GM12892 (cell line): ENCODE data around the gene SDK2.

Experiments
- DNase-seq: peaks from one replicate; pipeline ENCODE4 v3.0.0; 2011; ENCODE audit not compliant: insufficient read length
- FAIRE-seq: peaks from 2 replicates; lab custom pipeline; 2011; peaks lifted over from hg19 to GRCh38; lab: Jason Lieb, UNC
- POLR2A ChIP-seq: IDR thresholded peaks from 2 replicates; pipeline ENCODE4 v1.6.1; 2011; ENCODE audit warnings: low read depth, low read length, control low read depth
- POLR2AphosphoS5 ChIP-seq: IDR thresholded peaks from 2 replicates; pipeline ENCODE4 v1.6.1; 2011; ENCODE audit warnings: low read depth, low read length, control low read depth
- TAF1 ChIP-seq: IDR thresholded peaks from 2 replicates; pipeline ENCODE4 v1.6.1; 2011; ENCODE audit warnings: low read depth, mild to moderate bottlenecking, control low read depth, low read length, borderline replicate concordance

The SDK2 gene

DNA sequence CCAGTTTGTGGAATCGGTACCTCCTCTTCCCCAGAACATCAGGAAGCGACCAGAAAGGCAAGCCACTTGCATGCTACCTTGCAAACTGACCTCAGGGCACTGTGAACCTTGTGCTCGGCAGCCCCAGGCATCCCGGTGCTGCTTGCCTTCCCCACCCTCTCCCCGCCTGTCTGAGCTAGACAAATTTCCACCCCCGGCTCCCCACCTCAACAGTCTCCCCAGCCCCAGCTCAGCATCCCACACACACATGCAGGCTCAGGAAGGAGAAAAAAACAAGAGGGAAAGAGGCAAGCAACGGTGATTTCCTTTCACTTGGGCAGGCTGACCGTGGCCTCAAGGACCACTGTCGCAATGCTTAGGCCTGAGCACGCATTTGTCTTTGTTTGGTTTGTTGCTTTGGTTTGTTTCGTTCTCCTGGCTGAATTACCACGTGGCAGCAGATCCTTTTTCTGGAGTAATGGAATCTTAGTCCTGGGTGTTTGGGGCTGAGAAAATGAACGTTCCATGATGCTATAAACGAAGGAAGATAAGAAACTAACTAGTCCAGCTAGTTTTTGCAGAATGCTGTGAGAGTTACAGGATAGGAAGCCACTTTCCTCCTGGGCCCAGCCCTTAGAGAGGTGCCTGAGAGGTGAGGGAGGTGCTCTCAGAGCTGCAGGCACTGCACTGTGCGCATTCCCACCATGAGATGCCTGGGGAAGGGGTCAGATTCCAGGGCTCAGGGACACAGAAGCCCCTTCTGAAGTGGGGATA is 27.9 kb downstream of the SDK2 start:
- TF ChIP-seq POLR2AphosphoS5: no peak
- no peak for TF ChIP-seq POLR2A
- no peak for TF ChIP-seq TAF1
- FAIRE-seq (no peak), DNase-seq (no peak)

DNA sequence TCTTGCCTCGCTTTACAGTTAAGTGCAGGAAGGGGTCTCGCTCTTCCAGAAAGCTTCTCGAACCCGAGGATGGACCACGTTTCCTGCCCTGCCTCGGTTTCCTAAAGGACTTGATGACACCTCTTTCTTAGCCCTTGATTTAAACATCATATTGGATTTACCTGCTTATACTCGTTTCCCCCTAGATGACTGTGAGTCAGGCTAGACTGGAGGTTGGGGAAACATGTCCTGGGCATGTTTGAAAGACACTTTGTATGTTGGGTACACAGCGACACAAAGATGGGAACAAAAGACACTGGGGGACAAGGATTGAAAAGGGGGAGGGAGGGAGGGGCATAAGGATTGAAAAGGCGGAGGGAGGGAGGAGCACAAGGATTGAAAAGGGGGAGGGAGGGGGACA is 30.0 kb downstream of the SDK2 start:
- DNase-seq (no peak), FAIRE-seq (no peak)
- TF ChIP-seq TAF1: no peak
- no peak for TF ChIP-seq POLR2AphosphoS5
- TF ChIP-seq POLR2A: no peak

DNA sequence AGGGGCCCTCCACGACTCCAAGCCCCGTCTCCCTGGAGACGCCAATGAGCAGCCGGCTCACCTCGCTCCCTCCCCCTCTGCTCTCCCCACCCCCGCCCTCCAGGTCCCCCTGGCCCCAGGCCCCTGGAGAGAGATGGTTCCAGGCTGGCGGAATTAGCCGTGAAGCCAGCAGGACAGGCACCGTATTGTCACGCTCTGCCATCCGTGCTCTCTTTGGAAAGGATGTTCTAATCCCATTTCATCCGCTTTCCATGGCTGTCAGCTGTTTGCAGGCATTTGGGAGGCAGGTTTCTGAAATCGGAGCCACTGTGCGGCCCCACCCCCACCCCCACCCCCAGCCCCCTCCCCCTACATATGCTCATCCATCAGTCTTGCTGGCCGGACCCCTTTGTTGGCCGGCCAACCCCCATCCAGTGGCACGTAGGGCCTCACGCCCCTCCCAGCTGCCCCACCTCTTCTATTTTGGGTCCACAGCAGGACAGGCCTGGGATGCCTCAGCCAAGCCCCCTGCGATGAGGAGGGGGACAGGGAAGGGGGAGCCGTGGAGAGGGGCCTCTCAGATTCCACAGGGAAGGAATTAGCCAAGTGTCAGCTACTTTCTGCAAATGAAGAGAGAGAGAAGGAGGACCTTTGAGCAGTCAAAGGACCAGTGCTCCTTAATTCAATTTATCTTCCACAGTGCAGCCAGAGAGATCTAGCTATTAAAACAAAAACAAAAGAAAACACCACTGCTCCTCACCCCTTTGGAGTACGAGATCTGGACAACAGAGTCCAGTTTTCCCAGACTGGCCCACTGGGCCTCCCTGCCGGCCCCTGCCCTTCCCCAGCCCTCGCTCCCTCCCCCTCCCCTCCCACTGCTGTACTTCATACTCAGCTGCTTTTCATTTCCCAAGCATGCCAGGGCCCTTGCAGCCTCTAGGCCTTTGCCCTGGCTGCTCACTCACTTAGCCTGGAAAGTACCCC is 30.7 kb downstream of the SDK2 start:
- DNase-seq: no peak
- TF ChIP-seq POLR2AphosphoS5 (no peak), TAF1 (no peak), POLR2A (no peak)
- no peak for FAIRE-seq

GRCh38 chr17:73612031-73612472 is 32.2 kb downstream of the SDK2 start:
- TF ChIP-seq TAF1 (no peak), POLR2A (no peak), POLR2AphosphoS5 (no peak)
- DNase-seq: no peak
- FAIRE-seq: no peak

DNA sequence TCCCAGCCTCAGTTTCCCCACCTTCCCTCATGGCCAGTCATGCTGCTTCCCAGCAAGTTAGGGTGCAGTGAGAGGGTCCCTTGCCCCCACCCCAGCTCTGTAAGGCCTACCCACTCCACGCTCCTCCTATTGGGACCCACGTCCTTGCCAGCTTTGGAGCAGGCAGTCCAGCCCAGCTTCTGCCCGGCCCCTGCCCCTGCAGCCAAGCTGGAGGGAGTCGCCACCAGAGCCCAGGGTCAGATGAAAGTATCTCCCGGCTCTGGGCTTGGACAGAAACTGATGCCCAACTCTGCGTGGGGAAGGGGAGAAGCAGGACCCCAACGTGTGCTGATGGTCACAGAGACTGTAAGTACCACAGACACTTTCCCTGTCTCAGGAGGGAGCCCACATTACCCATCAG is 32.6 kb downstream of the SDK2 start:
- no peak for TF ChIP-seq TAF1
- TF ChIP-seq POLR2AphosphoS5: no peak
- no peak for TF ChIP-seq POLR2A
- no peak for FAIRE-seq

GRCh38 chr17:73610331-73610911 is 33.8 kb downstream of the SDK2 start:
- TF ChIP-seq POLR2AphosphoS5 (no peak), TAF1 (no peak), POLR2A (no peak)
- FAIRE-seq: no peak
- no peak for DNase-seq

More for the DNA sequence above, 32.6 kb downstream of the SDK2 start:
- no peak for DNase-seq

- FAIRE-seq (no peak), DNase-seq (no peak)
- no peak for TF ChIP-seq POLR2A
Measured at GRCh38 chr17:73609758-73610157, 34.5 kb downstream of the SDK2 start.

DNA sequence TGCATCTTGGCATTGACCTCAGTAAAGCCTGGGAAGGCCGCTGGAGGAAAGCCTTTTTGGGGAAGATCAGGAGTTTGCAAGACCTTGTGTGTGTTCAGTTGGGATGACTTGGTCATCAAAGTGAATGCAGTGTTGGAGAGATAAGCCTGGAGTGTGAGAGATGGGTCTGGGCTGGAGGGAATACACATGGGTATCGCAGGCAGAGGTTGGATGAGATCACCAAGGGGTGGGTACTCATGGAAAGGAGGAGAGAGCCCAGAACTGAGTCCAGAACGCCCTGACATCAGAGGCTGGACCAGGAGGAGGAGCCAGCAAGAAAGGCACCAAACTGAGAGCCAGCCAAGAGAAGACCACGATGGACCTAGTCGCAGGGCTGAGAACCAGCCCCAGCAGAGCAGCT is 35.2 kb downstream of the SDK2 start:
- DNase-seq (no peak), FAIRE-seq (no peak)
- TF ChIP-seq POLR2A (no peak), TAF1 (no peak), POLR2AphosphoS5 (no peak)

- FAIRE-seq: no peak
- no peak for DNase-seq
- no peak for TF ChIP-seq POLR2A
- TF ChIP-seq TAF1: no peak
Measured at GRCh38 chr17:73605444-73605843, 38.8 kb downstream of the SDK2 start.

DNA sequence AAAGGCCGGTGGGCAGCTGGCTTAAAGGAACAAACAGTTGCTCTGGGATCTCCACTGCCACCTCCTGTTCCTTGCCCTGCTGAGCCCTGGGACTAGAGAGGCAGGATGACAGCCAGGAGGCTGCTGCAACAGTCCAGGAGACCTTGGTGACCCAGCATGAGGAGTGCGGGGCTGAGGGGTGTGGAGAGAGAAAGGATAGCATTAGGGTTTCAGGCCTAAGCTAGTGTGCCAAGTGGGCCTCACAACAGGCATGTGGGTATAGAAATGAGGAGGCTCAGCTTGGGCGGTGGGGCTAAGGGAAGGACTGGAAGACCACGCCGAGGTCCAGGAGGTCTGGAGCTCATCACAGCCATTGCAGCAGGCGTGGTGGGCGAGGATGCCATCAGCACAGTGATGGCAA is 39.8 kb downstream of the SDK2 start:
- TF ChIP-seq POLR2A: no peak
- no peak for TF ChIP-seq POLR2AphosphoS5
- DNase-seq (no peak), FAIRE-seq (no peak)

DNA sequence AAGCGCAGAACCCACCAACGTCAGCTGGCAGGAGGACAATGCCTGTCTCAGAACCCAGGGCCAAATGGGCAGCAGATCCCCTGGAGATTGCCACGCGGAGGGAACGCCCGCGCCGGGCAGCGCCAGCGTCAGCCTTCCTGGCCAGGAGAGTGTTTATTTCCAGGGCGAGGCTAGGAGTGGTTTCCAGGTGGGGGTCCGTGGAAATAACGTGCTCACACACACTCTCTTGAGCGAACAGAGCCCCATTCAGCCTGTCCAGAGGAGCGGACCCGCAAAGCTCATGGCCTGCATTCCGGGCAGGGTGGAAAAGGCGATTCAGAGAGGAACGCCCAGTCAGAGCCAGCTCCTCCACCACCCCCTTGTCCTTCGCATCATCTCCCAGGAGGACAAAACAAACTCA is 40.3 kb downstream of the SDK2 start:
- FAIRE-seq (no peak), DNase-seq (no peak)
- TF ChIP-seq POLR2A (no peak), POLR2AphosphoS5 (no peak), TAF1 (no peak)
